ENCODE measurements around the gene SNX1.

DNA sequence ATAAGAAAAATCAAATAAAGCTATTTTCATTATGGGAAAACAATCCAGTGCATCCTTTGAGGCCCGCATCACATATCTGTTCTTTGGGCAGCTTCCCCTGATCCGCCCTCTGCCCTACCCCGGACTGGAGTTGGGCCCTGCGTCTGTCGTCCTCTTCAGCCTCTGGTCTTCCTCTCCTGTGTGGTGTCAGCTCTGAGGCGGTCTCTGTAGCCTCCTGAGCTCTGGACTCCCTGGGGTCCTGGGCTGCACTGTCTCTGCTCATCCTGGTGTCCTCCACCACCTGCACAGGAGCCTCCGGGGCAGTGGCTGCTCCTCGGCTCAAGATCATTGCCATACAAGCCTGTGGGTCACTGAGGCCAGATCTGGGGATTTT, 48.4 kb downstream of the SNX1 start:
- TF ChIP-seq POLR2A (IDR thresholded peaks at IDR 0.05; ENCODE audit: low read depth, low read length) (no peak; the same call in 1 of the 2 replicates), NFYB (IDR thresholded peaks at IDR 0.05; ENCODE audit: insufficient read depth, low read depth, low read length) (no peak), BHLHE40 (IDR thresholded peaks at IDR 0.05; ENCODE audit: borderline replicate concordance in 1 of 2, low read depth in 2 of 2, low read length in 1 of 2) (no peak)

Measured in GM12878 (cell line).